NCI-H1417 treated with DMSO at 0.1 percent for 48 hours (cell line): ENCODE measurements around the gene ZBTB21.

Experiments used
- DNase-seq: peaks from one replicate; lab custom pipeline; 2025; lab: John Stamatoyannopoulos, UW

ZBTB21 gene

GRCh38 chr21:42039911-42040351 is 29.8 kb upstream of the ZBTB21 start:
- no peak for DNase-seq

GRCh38 chr21:42039470-42039901 is 29.3 kb upstream of the ZBTB21 start:
- DNase-seq, result no peak

GRCh38 chr21:42038826-42039425 is 28.8 kb upstream of the ZBTB21 start:
- no peak for DNase-seq

GRCh38 chr21:42038393-42038792 is 28.2 kb upstream of the ZBTB21 start:
- DNase-seq, result no peak

- DNase-seq, result no peak
Measured at GRCh38 chr21:42037943-42038342, 27.8 kb upstream of the ZBTB21 start.

GRCh38 chr21:42037516-42037915 is 27.4 kb upstream of the ZBTB21 start:
- no peak for DNase-seq

GRCh38 chr21:42036313-42036712 is 26.2 kb upstream of the ZBTB21 start:
- DNase-seq, result no peak

- no peak for DNase-seq
Measured at GRCh38 chr21:42032968-42033367, 22.8 kb upstream of the ZBTB21 start.

- DNase-seq, result no peak
Measured at GRCh38 chr21:42032266-42032665, 22.1 kb upstream of the ZBTB21 start.

GRCh38 chr21:42031816-42032215 is 21.7 kb upstream of the ZBTB21 start:
- no peak for DNase-seq

- no peak for DNase-seq
Measured at GRCh38 chr21:42031241-42031640, 21.1 kb upstream of the ZBTB21 start.

GRCh38 chr21:42030311-42030710 is 20.2 kb upstream of the ZBTB21 start:
- no peak for DNase-seq

GRCh38 chr21:42028766-42029425 is 18.7 kb upstream of the ZBTB21 start:
- no peak for DNase-seq

- no peak for DNase-seq
Measured at GRCh38 chr21:42027822-42028765, 17.9 kb upstream of the ZBTB21 start.

GRCh38 chr21:42027085-42027821 is 17.1 kb upstream of the ZBTB21 start:
- DNase-seq, result no peak

GRCh38 chr21:42026082-42026435 is 15.9 kb upstream of the ZBTB21 start:
- DNase-seq, result no peak

GRCh38 chr21:42025376-42026081 is 15.4 kb upstream of the ZBTB21 start:
- no peak for DNase-seq

- no peak for DNase-seq
Measured at GRCh38 chr21:42022906-42023305, 12.7 kb upstream of the ZBTB21 start.

GRCh38 chr21:42022091-42022430 is 11.9 kb upstream of the ZBTB21 start:
- no peak for DNase-seq

GRCh38 chr21:42021371-42022090 is 11.4 kb upstream of the ZBTB21 start:
- DNase-seq, result peak; percentile 85

- no peak for DNase-seq
Measured at GRCh38 chr21:42019706-42020105, 9.5 kb upstream of the ZBTB21 start.
